Right lobe of liver (tissue), 4 donors: ENCODE measurements around the gene SSH2.

Source experiments
- POLR2A ChIP-seq: fragments of 450-650 bp; IDR thresholded peaks from one replicate; pipeline ENCODE4 v1.6.1; 2017; ENCODE audit warnings: antibody characterized with exemption, mild to moderate bottlenecking
- TF ChIP-seq, protein P1 (sequence below), 4 donors: fragments of 200-600 bp in 3 of 4; fragments of 450-650 bp in 1 of 4; IDR thresholded peaks; one replicate each; pipeline versions ENCODE4 v1.5.1 to v1.8.0; 2016 to 2022; ENCODE audit warnings: antibody characterized with exemption in 4 of 4, mild to moderate bottlenecking in 2 of 4
- donor health status: DM: no; HTN: no; CAD: no.
- donor health status: DM: no; HTN: no; CAD: no.
- donor health status: DM: no; HTN: yes; CAD: no.

DNA sequence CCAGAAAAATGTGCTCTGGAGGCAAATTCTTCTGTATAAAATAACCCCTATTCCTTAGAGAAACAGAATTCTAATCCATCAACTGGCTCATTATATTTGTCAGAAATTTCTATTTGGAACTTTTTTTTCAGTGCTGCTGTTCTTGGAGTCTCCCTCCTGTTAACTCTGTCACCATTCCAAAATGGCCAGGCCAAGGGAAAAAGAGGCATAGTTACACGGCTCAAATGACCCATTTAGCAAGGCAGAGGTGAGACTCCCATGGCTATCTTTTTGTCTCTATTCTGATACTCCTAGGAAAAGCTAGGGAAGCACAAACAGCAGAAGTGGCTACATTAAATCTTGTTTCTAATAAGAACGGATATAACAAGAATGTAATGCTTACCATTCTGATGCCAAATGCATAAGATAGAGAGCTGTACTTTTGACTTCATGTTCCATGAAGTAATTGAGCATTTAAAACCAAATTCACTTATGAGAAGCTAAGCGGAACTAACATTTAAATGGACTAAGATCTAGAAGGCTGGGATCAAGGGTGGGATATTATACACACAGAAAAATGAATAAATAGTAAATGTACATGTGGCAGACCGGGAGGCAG lies 242.9 kb downstream of the SSH2 start:
- TF ChIP-seq, protein P1, sequence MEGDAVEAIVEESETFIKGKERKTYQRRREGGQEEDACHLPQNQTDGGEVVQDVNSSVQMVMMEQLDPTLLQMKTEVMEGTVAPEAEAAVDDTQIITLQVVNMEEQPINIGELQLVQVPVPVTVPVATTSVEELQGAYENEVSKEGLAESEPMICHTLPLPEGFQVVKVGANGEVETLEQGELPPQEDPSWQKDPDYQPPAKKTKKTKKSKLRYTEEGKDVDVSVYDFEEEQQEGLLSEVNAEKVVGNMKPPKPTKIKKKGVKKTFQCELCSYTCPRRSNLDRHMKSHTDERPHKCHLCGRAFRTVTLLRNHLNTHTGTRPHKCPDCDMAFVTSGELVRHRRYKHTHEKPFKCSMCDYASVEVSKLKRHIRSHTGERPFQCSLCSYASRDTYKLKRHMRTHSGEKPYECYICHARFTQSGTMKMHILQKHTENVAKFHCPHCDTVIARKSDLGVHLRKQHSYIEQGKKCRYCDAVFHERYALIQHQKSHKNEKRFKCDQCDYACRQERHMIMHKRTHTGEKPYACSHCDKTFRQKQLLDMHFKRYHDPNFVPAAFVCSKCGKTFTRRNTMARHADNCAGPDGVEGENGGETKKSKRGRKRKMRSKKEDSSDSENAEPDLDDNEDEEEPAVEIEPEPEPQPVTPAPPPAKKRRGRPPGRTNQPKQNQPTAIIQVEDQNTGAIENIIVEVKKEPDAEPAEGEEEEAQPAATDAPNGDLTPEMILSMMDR (IDR thresholded peaks at IDR 0.05), result no peak
- no peak for TF ChIP-seq POLR2A
